NK-92 treated with Interleukin-12 subunit alpha and Interleukin-12 subunit beta, amount 100 ng/mL, for 24 hours (cell line): Measurements from ENCODE around the gene DNAJC1.
"Not testable (repeated sequence)": the region's sequence is repeated elsewhere in the genome, so short reads cannot be mapped to it uniquely, and the experiment has no call there.

ENCODE experiments used
- DNase-seq: peaks from one replicate; lab custom pipeline; 2025; lab: John Stamatoyannopoulos, UW

DNAJC1 gene

DNA sequence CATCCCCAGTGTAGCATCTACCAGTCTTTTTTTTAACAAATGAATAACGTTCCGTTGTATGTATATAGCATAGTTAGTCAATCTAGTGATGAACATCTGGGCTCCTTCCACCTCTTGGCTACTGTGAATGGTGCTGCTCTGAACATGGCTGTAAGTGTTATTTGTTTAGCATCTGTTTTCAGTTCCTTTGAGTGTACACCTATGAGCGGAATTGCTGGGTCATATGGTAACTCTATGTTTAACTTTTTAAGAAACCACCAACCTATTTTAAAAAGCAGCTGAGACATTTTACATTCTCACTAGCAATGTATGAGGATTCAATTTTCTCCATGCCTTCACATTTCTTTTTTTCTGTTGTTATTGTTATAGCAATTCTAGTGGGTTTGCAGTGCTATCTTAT, 178.2 kb downstream of the DNAJC1 start:
- DNase-seq, result no peak

DNA sequence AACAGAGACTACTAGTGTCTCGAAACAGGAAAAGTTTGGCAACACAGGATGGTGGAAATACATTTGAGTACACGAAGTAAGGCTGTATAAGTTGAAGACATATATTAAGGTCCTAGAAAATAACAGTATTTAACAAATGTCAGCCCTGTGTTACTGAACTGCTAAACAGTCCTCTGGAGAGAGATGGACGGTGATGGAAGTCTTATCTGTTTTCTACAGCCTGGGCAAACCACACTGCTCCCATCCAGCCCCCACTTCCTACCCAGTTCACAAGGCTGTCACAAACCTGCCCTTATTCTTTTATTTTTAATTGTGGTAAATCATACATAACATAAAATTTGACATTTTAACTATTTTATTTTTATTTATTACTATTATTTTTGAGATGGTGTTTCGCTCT, 179.1 kb downstream of the DNAJC1 start:
- DNase-seq, result no peak

GRCh38 chr10:21823617-21824016, 179.9 kb downstream of the DNAJC1 start:
- DNase-seq, result no peak

- DNase-seq, result not testable (repeated sequence)
These were observed 181.3 kb downstream of the DNAJC1 start for GRCh38 chr10:21822273-21822672.

DNA sequence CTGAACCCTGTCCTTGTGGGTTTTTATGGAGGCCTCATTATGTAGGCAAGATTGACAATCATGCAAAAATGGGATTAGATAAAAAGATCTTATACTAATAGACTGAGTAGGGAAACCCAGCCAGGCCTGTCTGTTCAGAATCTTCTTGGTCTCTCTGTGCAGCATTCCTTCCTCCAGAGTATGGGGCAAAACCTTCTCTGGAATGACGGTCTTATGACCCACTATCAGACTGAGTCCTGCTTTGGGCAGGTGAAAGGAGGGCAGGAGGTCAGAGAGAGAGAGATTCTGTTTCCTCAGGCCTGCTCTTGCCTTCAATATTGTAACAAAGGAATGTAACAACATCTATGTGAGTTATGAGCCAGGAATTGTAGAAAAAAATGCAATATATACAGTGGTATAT, 182.6 kb downstream of the DNAJC1 start:
- DNase-seq, result no peak

DNA sequence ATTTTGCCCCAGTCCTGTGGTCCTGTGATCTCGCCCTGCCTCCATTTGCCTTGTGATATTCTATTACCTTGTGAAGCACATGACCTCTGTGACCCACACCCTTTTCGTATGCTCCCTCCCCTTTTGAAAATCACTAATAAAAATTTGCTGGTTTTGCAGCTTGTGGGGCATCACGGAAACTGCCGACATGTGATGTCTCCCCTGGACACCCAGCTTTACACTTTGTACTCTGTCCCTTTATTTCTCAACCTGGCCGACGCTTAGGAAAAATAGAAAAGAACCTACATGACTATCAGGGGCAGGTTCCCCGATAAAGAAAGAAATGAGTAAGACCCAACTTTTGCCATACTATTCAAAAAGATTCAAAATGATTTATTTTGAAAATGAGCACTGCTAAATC, 185.1 kb downstream of the DNAJC1 start:
- not testable (repeated sequence) for DNase-seq

- no peak for DNase-seq
These were observed 188.7 kb downstream of the DNAJC1 start for GRCh38 chr10:21814866-21815265.

DNA sequence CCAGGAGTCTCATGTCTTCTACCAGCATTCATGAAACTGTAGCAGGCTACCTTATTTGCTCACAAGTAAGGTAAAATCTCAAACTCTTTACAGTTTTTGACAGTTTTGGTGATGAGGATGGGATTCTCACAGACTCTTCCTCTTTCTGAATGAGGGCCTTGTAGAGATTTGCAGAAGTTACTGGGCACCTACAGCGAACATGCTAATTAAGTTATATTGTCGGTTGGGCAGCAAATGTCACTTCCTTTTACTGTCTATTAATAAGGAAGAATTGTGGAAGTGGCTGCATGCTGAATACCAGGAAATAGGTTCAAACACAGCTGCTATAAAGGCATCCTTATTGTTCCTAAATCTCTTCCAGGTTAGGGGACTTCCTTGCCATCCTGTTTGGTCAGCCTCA, 189.6 kb downstream of the DNAJC1 start:
- no peak for DNase-seq

- no peak for DNase-seq
These were observed 192.3 kb downstream of the DNAJC1 start for GRCh38 chr10:21811245-21811585.

GRCh38 chr10:21810582-21811244, 192.8 kb downstream of the DNAJC1 start:
- DNase-seq, result no peak

GRCh38 chr10:21808550-21808949, 195.0 kb downstream of the DNAJC1 start:
- no peak for DNase-seq

DNA sequence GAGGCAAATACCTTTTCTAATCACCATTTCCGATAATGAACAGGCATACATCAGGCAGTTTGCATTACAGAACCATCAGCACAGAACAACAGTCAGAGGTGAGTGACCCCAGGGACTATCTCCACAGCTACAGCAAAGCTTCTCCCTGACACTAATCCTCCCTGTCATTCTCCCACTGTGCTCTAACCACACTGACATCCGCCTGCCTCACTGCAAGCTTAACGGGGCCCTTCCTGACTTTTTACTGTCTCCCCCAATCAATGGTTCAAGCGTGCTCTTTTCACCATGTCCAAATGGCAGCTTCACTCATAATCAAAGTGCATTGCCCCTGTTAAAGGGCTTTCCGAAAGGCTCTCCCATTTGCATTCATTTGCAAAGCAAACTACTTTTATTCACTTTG, 196.3 kb downstream of the DNAJC1 start:
- no peak for DNase-seq

- no peak for DNase-seq
These were observed 200.2 kb downstream of the DNAJC1 start for GRCh38 chr10:21803374-21803773.

- DNase-seq, result no peak
These were observed 201.9 kb downstream of the DNAJC1 start for GRCh38 chr10:21801609-21802008.

GRCh38 chr10:21797984-21798765, 205.4 kb downstream of the DNAJC1 start:
- DNase-seq, result no peak

- no peak for DNase-seq
These were observed 206.0 kb downstream of the DNAJC1 start for GRCh38 chr10:21797533-21797932.

GRCh38 chr10:21791276-21791675, 212.3 kb downstream of the DNAJC1 start:
- DNase-seq, result no peak

GRCh38 chr10:21776883-21777282, 226.6 kb downstream of the DNAJC1 start:
- DNase-seq, result no peak

DNA sequence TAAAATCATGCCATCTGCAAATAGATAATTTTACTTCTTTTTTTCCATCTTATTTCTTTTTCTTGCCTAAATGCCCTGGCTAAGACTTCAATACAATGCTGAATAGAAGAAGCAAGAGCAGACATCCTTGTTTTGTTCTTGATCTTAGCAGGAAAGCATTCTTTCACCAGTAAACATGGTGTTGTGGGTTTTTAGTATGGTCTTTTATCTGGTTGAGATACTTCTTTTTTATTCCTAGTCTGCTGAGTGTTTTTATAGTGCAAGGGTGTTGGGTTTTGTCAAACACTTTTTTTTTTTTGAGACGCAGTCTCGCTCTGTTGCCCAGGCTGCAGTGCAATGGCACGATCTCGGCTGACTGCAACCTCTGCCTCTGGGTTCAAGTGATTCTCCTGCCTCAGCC, 232.3 kb downstream of the DNAJC1 start:
- DNase-seq, result no peak

DNA sequence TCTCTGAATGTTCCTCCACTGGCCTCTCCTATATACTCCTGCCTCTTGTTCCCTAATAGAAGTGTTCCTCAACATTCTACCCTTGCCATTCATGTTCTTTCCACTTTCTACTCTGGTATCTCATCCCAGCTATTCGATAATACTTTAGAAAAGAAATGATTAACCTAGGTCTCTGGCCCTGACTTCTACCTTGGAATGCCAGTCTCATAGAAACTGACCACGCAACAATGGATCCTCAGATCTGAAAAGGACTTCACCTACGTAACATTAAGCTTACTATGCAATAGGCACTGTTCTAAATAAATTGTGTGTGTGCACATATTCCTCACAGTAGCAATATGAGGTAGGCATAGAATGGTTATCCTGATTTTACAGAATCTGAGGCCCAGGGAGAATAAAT, 234.5 kb downstream of the DNAJC1 start:
- DNase-seq, result no peak

DNA sequence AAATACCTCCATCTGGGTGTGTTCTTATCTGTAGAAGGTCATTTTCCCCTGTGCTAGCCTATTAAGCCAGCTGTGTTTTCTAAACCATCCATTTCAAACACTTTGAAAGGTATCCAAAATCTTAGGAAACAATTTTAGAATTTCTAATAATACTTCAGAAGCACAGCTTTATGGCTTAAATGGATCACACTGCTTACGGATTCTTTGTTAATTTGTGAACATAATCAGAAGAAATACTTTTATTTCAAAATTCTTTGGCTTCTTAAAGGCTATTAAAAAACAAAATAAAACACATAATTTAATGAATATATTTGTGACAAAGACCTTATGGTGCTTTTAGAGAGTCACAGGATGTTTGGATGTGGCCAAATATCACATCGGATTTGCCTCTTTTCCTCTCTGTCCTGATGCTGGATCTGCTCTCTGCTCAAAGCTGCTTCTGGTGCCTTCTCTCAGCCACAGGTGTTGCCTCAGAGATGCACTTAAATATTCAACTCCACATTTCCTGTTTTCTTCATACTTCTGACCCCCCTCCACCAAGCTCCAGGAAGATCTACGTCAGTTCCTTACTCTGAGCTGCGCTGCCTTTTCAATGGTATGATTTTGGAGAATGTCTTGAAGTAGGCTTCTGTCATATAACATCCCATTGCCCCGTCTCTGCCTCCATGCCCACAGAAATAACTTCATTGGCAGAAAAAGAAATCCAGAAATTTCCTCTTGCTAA, 238.9 kb downstream of the DNAJC1 start:
- DNase-seq, result no peak

DNA sequence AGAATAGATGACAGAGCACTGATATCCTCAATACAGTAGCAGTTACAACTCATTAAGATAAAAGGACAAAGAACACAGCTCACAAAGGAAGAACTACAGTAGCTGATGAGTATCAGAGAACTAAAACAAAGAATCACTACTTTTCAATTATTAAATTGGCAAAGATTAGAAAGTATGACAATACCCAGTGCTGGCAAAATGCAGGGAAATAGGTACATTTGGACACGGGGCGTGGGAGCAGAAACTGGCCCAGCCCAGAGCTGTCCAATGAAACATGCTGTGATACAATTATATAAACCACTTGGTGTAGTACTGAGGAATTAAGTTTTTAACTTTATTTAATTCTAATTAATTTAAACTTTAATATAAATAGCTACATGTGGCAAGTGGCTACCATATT, 243.2 kb downstream of the DNAJC1 start:
- no peak for DNase-seq

DNA sequence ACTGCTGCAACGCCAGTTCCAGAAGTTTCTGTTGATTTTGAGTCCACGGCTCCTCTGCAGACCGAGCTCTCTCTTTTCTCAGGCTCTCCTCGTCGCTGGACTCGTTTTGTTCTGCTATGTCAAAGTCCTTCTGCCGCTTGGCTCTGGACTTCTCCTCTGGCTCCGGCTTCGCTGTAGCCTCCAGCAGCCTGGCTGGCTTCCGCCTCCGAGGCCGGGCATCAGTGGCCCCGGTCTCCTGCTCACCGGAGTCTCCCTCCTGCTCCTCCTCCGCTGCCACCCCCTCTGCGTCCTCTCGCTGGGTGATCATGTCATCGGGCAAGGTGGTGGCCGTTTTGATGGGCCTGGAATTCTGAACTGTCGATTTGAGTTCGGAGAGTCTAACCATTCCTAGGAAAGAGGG, 244.3 kb downstream of the DNAJC1 start:
- DNase-seq, result no peak
